ENCODE measurements around the gene POLR2E. TPM values are rescaled to one million over a fixed set of nuclear protein-coding genes. Genes with fewer than 3 reads are reported as not detected.
A peak's percentile ranks its signal among the peaks of the same experiment; 100 is the strongest.

POLR2E gene
- total RNA-seq, 2 donors from 2014 or later = 225 to 254 TPM

GRCh38 chr19:1084024-1084868 is 10.9 kb downstream of the POLR2E start:
- no peaks in the 10 kb centered on the region for H3K4me1 ChIP-seq (ENCODE audit: control insufficient read depth, insufficient read depth, low read length)
- H3K9ac ChIP-seq (ENCODE audit: extremely low read depth, low read length, poor library complexity, severe bottlenecking) = no peak overlapping the region
- 95 to 96% methylated on average over 33 to 43 of the region's 43 CpGs for WGBS, 2 experiments (ENCODE audit: insufficient coverage in 1 of 2, insufficient read length in 1 of 2)
- peak overlapping the region; percentile 68 for H3K4me3 Mint-ChIP-seq
- no peak overlapping the region for H3K27ac ChIP-seq (ENCODE audit: low read depth, low read length)
- TF ChIP-seq, protein P1, sequence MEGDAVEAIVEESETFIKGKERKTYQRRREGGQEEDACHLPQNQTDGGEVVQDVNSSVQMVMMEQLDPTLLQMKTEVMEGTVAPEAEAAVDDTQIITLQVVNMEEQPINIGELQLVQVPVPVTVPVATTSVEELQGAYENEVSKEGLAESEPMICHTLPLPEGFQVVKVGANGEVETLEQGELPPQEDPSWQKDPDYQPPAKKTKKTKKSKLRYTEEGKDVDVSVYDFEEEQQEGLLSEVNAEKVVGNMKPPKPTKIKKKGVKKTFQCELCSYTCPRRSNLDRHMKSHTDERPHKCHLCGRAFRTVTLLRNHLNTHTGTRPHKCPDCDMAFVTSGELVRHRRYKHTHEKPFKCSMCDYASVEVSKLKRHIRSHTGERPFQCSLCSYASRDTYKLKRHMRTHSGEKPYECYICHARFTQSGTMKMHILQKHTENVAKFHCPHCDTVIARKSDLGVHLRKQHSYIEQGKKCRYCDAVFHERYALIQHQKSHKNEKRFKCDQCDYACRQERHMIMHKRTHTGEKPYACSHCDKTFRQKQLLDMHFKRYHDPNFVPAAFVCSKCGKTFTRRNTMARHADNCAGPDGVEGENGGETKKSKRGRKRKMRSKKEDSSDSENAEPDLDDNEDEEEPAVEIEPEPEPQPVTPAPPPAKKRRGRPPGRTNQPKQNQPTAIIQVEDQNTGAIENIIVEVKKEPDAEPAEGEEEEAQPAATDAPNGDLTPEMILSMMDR (conservative IDR thresholded peaks at IDR 0.05) = no peak
- peaks cover 1% of the 10 kb centered on the region for H3K4me1 Mint-ChIP-seq
- H3K4me3 ChIP-seq (ENCODE audit: low read length) = no peak overlapping the region
- peaks cover 16% of the 10 kb centered on the region for H3K36me3 Mint-ChIP-seq (ENCODE audit: low read depth)
- no peaks in the 10 kb centered on the region for H3K9me3 ChIP-seq (ENCODE audit: control insufficient read depth, low read length)
- H3K9me3 Mint-ChIP-seq = no peaks in the 10 kb centered on the region
- no peak overlapping the region for H3K27ac Mint-ChIP-seq
- peaks cover 10% of the 10 kb centered on the region for H3K36me3 ChIP-seq (ENCODE audit: control insufficient read depth, insufficient read depth, low read length)
- no peaks in the 10 kb centered on the region for H3K27me3 ChIP-seq (ENCODE audit: control insufficient read depth, insufficient read depth, low read length, poor library complexity, severe bottlenecking)
- DNase-seq = no peak
- no peaks in the 10 kb centered on the region for H3K27me3 Mint-ChIP-seq (ENCODE audit: insufficient read depth)

- 90 to 94% methylated on average over 29 to 59 of the region's 59 CpGs for WGBS, 2 experiments (ENCODE audit: insufficient coverage in 1 of 2, insufficient read length in 1 of 2)
- H3K27me3 Mint-ChIP-seq (ENCODE audit: insufficient read depth) = no peaks in the 10 kb centered on the region
- Histone ChIP-seq H3K4me1 (ENCODE audit: control insufficient read depth, insufficient read depth, low read length) (no peaks in the 10 kb centered on the region), H3K27me3 (ENCODE audit: control insufficient read depth, insufficient read depth, low read length, poor library complexity, severe bottlenecking) (no peaks in the 10 kb centered on the region), H3K27ac (ENCODE audit: low read depth, low read length) (no peak overlapping the region), H3K36me3 (ENCODE audit: control insufficient read depth, insufficient read depth, low read length) (peaks cover 10% of the 10 kb centered on the region), H3K9ac (ENCODE audit: extremely low read depth, low read length, poor library complexity, severe bottlenecking) (no peak overlapping the region), H3K9me3 (ENCODE audit: control insufficient read depth, low read length) (no peaks in the 10 kb centered on the region), H3K4me3 (ENCODE audit: low read length) (no peak overlapping the region)
- H3K27ac Mint-ChIP-seq = no peak overlapping the region
- TF ChIP-seq, protein P1 (conservative IDR thresholded peaks at IDR 0.05) = no peak
- H3K9me3 Mint-ChIP-seq = no peaks in the 10 kb centered on the region
- peak overlapping the region; percentile 68 for H3K4me3 Mint-ChIP-seq
- H3K4me1 Mint-ChIP-seq = peaks cover 1% of the 10 kb centered on the region
- DNase-seq = no peak
- peaks cover 16% of the 10 kb centered on the region for H3K36me3 Mint-ChIP-seq (ENCODE audit: low read depth)
These were observed 12.0 kb downstream of the POLR2E start for GRCh38 chr19:1082928-1083816.

DNA sequence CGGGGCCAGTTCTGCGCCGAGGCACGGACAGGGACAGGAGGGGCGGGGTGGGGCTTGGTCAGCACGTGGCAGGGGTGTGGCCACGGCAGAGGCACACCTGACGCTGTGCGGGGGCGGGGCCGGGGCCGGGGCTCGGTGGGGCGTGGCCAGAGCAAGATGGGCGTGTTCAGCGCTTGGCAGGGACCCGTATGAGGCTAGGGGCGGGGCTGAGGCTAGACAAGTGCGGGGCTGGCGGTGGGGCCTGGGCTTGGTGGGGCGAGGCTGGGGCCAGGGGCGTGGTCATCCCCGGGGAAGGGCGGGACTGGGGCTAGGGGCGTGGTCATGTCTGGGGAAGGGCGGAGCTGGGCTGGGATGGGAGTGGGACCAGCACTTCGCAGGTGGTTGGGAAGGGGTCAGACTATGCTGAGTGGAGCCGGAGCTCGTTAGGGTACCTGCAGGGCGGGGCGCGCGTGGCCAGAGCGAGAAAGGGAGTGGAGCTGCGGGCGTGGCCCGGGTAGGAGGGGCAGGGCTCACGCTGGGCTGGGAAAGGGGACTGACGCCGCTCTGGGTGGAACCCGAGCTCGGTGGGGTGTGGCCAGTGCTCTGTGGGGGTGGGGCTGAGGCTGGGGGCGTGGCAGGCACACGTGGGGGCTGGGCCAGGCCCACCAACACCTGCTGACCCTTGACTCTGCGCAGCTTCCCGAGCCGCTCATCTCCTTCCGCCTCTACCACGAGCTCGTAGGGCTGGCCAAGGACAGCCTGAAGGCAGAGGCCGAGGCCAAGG is 12.8 kb downstream of the POLR2E start:
- TF ChIP-seq, protein P1 (conservative IDR thresholded peaks at IDR 0.05) = no peak
- no peaks in the 10 kb centered on the region for H3K4me1 ChIP-seq (ENCODE audit: control insufficient read depth, insufficient read depth, low read length)
- Mint-ChIP-seq H3K4me1 (peaks cover 1% of the 10 kb centered on the region), H3K4me3 (peak overlapping the region; percentile 68), H3K9me3 (no peaks in the 10 kb centered on the region), H3K27ac (peak overlapping the region; percentile 91), H3K36me3 (ENCODE audit: low read depth) (peaks cover 11% of the 10 kb centered on the region), H3K27me3 (ENCODE audit: insufficient read depth) (no peaks in the 10 kb centered on the region)
- H3K9ac ChIP-seq (ENCODE audit: extremely low read depth, low read length, poor library complexity, severe bottlenecking) = no peak overlapping the region
- no peaks in the 10 kb centered on the region for H3K9me3 ChIP-seq (ENCODE audit: control insufficient read depth, low read length)
- 55 to 65% methylated on average over 19 to 51 of the region's 51 CpGs for WGBS, 2 experiments (ENCODE audit: insufficient coverage in 1 of 2, insufficient read length in 1 of 2)
- peaks cover 2% of the 10 kb centered on the region for H3K36me3 ChIP-seq (ENCODE audit: control insufficient read depth, insufficient read depth, low read length)
- H3K4me3 ChIP-seq (ENCODE audit: low read length) = no peak overlapping the region
- no peak overlapping the region for H3K27ac ChIP-seq (ENCODE audit: low read depth, low read length)
- no peaks in the 10 kb centered on the region for H3K27me3 ChIP-seq (ENCODE audit: control insufficient read depth, insufficient read depth, low read length, poor library complexity, severe bottlenecking)
- peak; percentile 100 for DNase-seq

All from endodermal cell (in vitro differentiated cells).